A673 (cell line): ENCODE measurements around the gene PGBD5. TPM values are rescaled to one million over a fixed set of nuclear protein-coding genes. Genes with fewer than 3 reads are reported as not detected.

Source experiments
- BruUV-seq: library from RNA; stranded (reverse); fragments of 400-500 nt; replicated peaks from 2 replicates; lab custom pipeline; 2021; lab: Mats Ljungman, UMichigan
- CTCF ChIA-PET: fragments of 300-600 bp; sonication (Branson Sonifier 250); formaldehyde crosslinking; loops from one replicate; lab custom pipeline; 2022; ENCODE audit warnings: antibody characterized with exemption; lab: Charles Lee
- POLR2A ChIA-PET: fragments of 300-600 bp; sonication (Branson Sonifier 250); formaldehyde crosslinking; loops from one replicate; lab custom pipeline; 2022; ENCODE audit warnings: antibody characterized with exemption; ENCODE audit not compliant: low non-redundant PET; lab: Charles Lee
- DNase-seq: peaks from one replicate; pipeline ENCODE4 v3.0.0-alpha.2; 2015; ENCODE audit warnings: low spot score
- H3K27ac ChIP-seq: fragments of 200-600 bp; sonication (generic); 2 replicates; pipeline ENCODE4 v1.5.1; 2016; ENCODE audit warnings: mixed run types, low read depth, mild to moderate bottlenecking, mixed read lengths, antibody characterized with exemption, low read length; ENCODE audit not compliant: poor library complexity, severe bottlenecking
- H3K27me3 ChIP-seq: fragments of 200-600 bp; sonication (generic); replicated peaks from 2 replicates; pipeline ENCODE4 v1.6.1; 2017; ENCODE audit warnings: mixed run types, low read depth, mild to moderate bottlenecking, mixed read lengths, antibody characterized with exemption, low read length; ENCODE audit not compliant: insufficient read depth, poor library complexity
- H3K36me3 ChIP-seq: fragments of 200-600 bp; sonication (generic); 2 replicates; pipeline ENCODE4 v1.6.1; 2016; ENCODE audit warnings: mixed run types, mild to moderate bottlenecking, mixed read lengths, antibody characterized with exemption, low read length; ENCODE audit not compliant: insufficient read depth, poor library complexity, severe bottlenecking
- H3K4me1 ChIP-seq: fragments of 200-600 bp; sonication (generic); 2 replicates; pipeline ENCODE4 v1.6.1; 2017; ENCODE audit warnings: mixed run types, mild to moderate bottlenecking, mixed read lengths, antibody characterized with exemption, low read length; ENCODE audit not compliant: insufficient read depth, poor library complexity, severe bottlenecking
- H3K4me3 ChIP-seq: fragments of 200-600 bp; sonication (generic); 2 replicates; pipeline ENCODE4 v1.5.1; 2016; ENCODE audit warnings: low read depth, mixed run types, mild to moderate bottlenecking, mixed read lengths, low read length; ENCODE audit not compliant: poor library complexity, severe bottlenecking
- H3K9me3 ChIP-seq: fragments of 200-600 bp; sonication (generic); 2 replicates; pipeline ENCODE4 v1.6.1; 2016; ENCODE audit warnings: mixed run types, low read depth, mild to moderate bottlenecking, mixed read lengths, antibody characterized with exemption, low read length; ENCODE audit not compliant: poor library complexity, severe bottlenecking
- CTCF ChIP-seq: fragments of 300-800, 200-600 bp; sonication (generic); conservative IDR thresholded peaks from 2 replicates; pipeline ENCODE4 v1.5.1; 2017; ENCODE audit warnings: low read depth, mild to moderate bottlenecking, antibody characterized with exemption, low read length, moderate library complexity, mixed read lengths
- EZH2 ChIP-seq: fragments of 200-600 bp; sonication (generic); IDR thresholded peaks from 2 replicates; pipeline ENCODE4 v1.6.1; 2017; ENCODE audit warnings: borderline replicate concordance, low read depth, mild to moderate bottlenecking, mixed read lengths, antibody characterized with exemption, low read length; ENCODE audit not compliant: poor library complexity, severe bottlenecking
- intact Hi-C: fragments of 100-400 bp; cut with micrococcal nuclease; formaldehyde crosslinking; loops from one replicate; pipeline ENCODE4 v1.10.0; 2022; ENCODE audit not compliant: unreplicated experiment
- total RNA-seq: library from RNA; stranded (reverse); gene quantifications from 2 replicates; pipeline ENCODE4 v1.2.3, GENCODE V29; 2021

PGBD5 gene
- total RNA-seq, 1 experiment from 2014 or later: 0.52 TPM

- BruUV-seq: no TSS peak
- no peaks in the 10 kb centered on the region for H3K36me3 ChIP-seq
- intact Hi-C loops: loop anchor here (5.0 kb wide), 2 partner anchors 601 to 1056 kb away; no protein-coding TSS in a partner anchor
- no peaks in the 10 kb centered on the region for H3K27me3 ChIP-seq
- no peak overlapping the region for H3K4me3 ChIP-seq
- H3K4me1 ChIP-seq: no peaks in the 10 kb centered on the region
- POLR2A ChIA-PET: no interaction called here
- no peak for DNase-seq
- no peak overlapping the region for H3K27ac ChIP-seq
- CTCF ChIA-PET: interaction anchor here (0.5 kb wide), 1 partner anchor 210 kb away, joined by 5 read pairs; no protein-coding TSS in a partner anchor
- no peaks in the 10 kb centered on the region for H3K9me3 ChIP-seq
- TF ChIP-seq CTCF (no peak), EZH2 (no peak)
Observed at GRCh38 chr1:230313453-230314141, 112.5 kb downstream of the PGBD5 start.

GRCh38 chr1:230312676-230313075, 113.5 kb downstream of the PGBD5 start:
- Histone ChIP-seq H3K27ac (no peak overlapping the region), H3K9me3 (no peaks in the 10 kb centered on the region), H3K27me3 (no peaks in the 10 kb centered on the region), H3K4me3 (no peak overlapping the region), H3K4me1 (no peaks in the 10 kb centered on the region), H3K36me3 (no peaks in the 10 kb centered on the region)
- TF ChIP-seq EZH2 (no peak), CTCF (no peak)
- CTCF ChIA-PET: no interaction called here
- BruUV-seq: no TSS peak
- POLR2A ChIA-PET: no interaction called here
- intact Hi-C loops: loop anchor here (5.0 kb wide), 2 partner anchors 600 to 1055 kb away; no protein-coding TSS in a partner anchor
- no peak for DNase-seq

- Histone ChIP-seq H3K9me3 (no peaks in the 10 kb centered on the region), H3K4me1 (peaks cover 16% of the 10 kb centered on the region), H3K27me3 (no peaks in the 10 kb centered on the region), H3K27ac (no peak overlapping the region), H3K4me3 (no peak overlapping the region), H3K36me3 (no peaks in the 10 kb centered on the region)
- peak; percentile 81 for DNase-seq
- CTCF ChIA-PET: interaction anchor here (0.5 to 1.3 kb wide), 2 partner anchors 650 to 784 kb away, joined by 3 to 4 read pairs; no protein-coding TSS in a partner anchor
- BruUV-seq: no TSS peak
- POLR2A ChIA-PET: no interaction called here
- intact Hi-C loops: loop anchor here (1.0 to 5.0 kb wide), 3 partner anchors 598 to 1053 kb away; no protein-coding TSS in a partner anchor
- no peak for TF ChIP-seq EZH2
- TF ChIP-seq CTCF: peak; percentile 97
Observed at GRCh38 chr1:230310381-230311163, 115.6 kb downstream of the PGBD5 start.
